Cardiac muscle cell (in vitro differentiated cells and primary cell): Measurements from ENCODE around the gene DIP2B. TPM values are rescaled to one million over a fixed set of nuclear protein-coding genes. Genes with fewer than 3 reads are reported as not detected.

ENCODE experiments used
- DNase-seq, 2 donors: peaks; one replicate each; pipeline versions ENCODE4 v3.0.0 to v3.0.0-alpha.2; 2010 to 2017; ENCODE audit warnings: low read depth in 1 of 2, low spot score in 1 of 2
- H3K27ac ChIP-seq: fragments of 200-600 bp; sonication (generic); 2 replicates; pipeline ENCODE4 v1.5.1; 2016
- H3K27me3 ChIP-seq: fragments of 200-600 bp; sonication (generic); 2 replicates; pipeline ENCODE4 v1.6.0; 2016; ENCODE audit warnings: control low read depth
- H3K36me3 ChIP-seq: fragments of 200-600 bp; sonication (generic); 2 replicates; pipeline ENCODE4 v1.5.1; 2016; ENCODE audit warnings: control low read depth
- H3K4me1 ChIP-seq: fragments of 200-600 bp; sonication (generic); 2 replicates; pipeline ENCODE4 v1.8.1; 2017; ENCODE audit warnings: low read depth, mild to moderate bottlenecking, mixed run types
- H3K4me3 ChIP-seq: fragments of 200-600 bp; sonication (generic); 2 replicates; pipeline ENCODE4 v1.5.1; 2016; ENCODE audit warnings: mild to moderate bottlenecking
- H3K9me3 ChIP-seq: fragments of 200-600 bp; sonication (generic); 2 replicates; pipeline ENCODE4 v1.5.1; 2017; ENCODE audit warnings: low read depth, mild to moderate bottlenecking, control low read depth
- CTCF ChIP-seq: IDR thresholded peaks from 2 replicates; pipeline ENCODE4 v1.5.1; 2012; ENCODE audit warnings: low read depth, mild to moderate bottlenecking, low read length
- polyA plus RNA-seq: library from polyadenylated mRNA; unstranded; fragments of >200 nt; fragmentation: Nextera tagmentation; extraction: Ambion mirVana; gene quantifications from 2 replicates; pipeline ENCODE4 v1.2.1, GENCODE V29; 2016
- total RNA-seq: library from RNA; depleted of rRNA; stranded (reverse); fragments of >200 nt; gene quantifications from 2 replicates; pipeline ENCODE4 v1.2.3, GENCODE V29; 2016

Gene DIP2B
- total and polyA plus RNA-seq, 2 experiments from 2014 or later, result 15.5 to 55.1 TPM

- Histone ChIP-seq H3K36me3 (no peaks in the 10 kb centered on the region), H3K4me1 (peaks cover 49% of the 10 kb centered on the region), H3K4me3 (no peak overlapping the region), H3K27ac (peak overlapping the region; percentile 97), H3K9me3 (no peaks in the 10 kb centered on the region), H3K27me3 (no peaks in the 10 kb centered on the region)
- DNase-seq, result no peak
- TF ChIP-seq CTCF, result no peak
These were observed 116.2 kb downstream of the DIP2B start for GRCh38 chr12:50620978-50621360.

- Histone ChIP-seq H3K9me3 (no peaks in the 10 kb centered on the region), H3K4me1 (peaks cover 54% of the 10 kb centered on the region), H3K27ac (peak overlapping the region; percentile 97), H3K36me3 (no peaks in the 10 kb centered on the region), H3K4me3 (no peak overlapping the region), H3K27me3 (no peaks in the 10 kb centered on the region)
- DNase-seq, result no peak
- TF ChIP-seq CTCF, result no peak
These were observed 116.9 kb downstream of the DIP2B start for GRCh38 chr12:50621399-50622300.

- H3K9me3 ChIP-seq, result no peaks in the 10 kb centered on the region
- H3K4me1 ChIP-seq, result peaks cover 34% of the 10 kb centered on the region
- peak overlapping the region; percentile 34 for H3K27ac ChIP-seq
- no peak for TF ChIP-seq CTCF
- H3K4me3 ChIP-seq, result no peak overlapping the region
- no peaks in the 10 kb centered on the region for H3K27me3 ChIP-seq
- H3K36me3 ChIP-seq, result no peaks in the 10 kb centered on the region
- no peak for DNase-seq
These were observed 120.5 kb downstream of the DIP2B start for GRCh38 chr12:50625029-50625925.

GRCh38 chr12:50626026-50626425 is 121.2 kb downstream of the DIP2B start:
- Histone ChIP-seq H3K27ac (no peak overlapping the region), H3K36me3 (no peaks in the 10 kb centered on the region), H3K4me1 (peaks cover 27% of the 10 kb centered on the region), H3K4me3 (no peak overlapping the region), H3K9me3 (no peaks in the 10 kb centered on the region), H3K27me3 (no peaks in the 10 kb centered on the region)
- DNase-seq, result no peak
- TF ChIP-seq CTCF, result no peak

GRCh38 chr12:50627491-50627890 is 122.7 kb downstream of the DIP2B start:
- H3K27ac ChIP-seq, result no peak overlapping the region
- H3K9me3 ChIP-seq, result no peaks in the 10 kb centered on the region
- H3K27me3 ChIP-seq, result no peaks in the 10 kb centered on the region
- no peaks in the 10 kb centered on the region for H3K36me3 ChIP-seq
- DNase-seq, result no peak
- no peak overlapping the region for H3K4me3 ChIP-seq
- peaks cover 14% of the 10 kb centered on the region for H3K4me1 ChIP-seq
- no peak for TF ChIP-seq CTCF
